Measurements from ENCODE around the gene ADORA2A. TPM values are rescaled to one million over a fixed set of nuclear protein-coding genes. Genes with fewer than 3 reads are reported as not detected.

Gene ADORA2A
- total and polyA plus RNA-seq, 11 donors, result 1.5 to 12.1 (median 4.5) TPM

DNA sequence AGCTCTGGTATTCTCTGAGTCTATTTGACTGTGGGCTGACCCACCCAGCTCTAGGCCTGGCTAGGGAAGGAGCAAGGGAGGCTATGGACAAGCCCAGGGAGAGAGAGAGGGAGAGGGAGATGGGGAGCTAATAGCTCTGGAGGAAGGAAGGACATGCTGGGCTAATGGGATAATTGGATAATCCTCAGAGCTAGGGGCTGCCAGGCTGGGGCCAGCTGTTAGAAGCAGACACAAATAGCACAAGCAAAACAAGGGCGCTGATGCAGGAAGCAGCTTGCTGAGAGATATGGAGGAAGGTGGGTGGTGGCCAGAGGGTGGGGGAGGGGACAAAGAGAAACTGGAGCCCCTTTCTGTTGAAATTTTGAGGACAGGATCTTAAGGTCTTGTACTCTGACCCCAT is 23.2 kb downstream of the ADORA2A start:
- peak in 2 of 5 donors; percentile 52 to 67 for DNase-seq
- H3K4me3 ChIP-seq, result no peak overlapping the region
- intact Hi-C loops (cut with DNase I), result no loop called here
- no peaks in the 10 kb centered on the region for H3K27me3 ChIP-seq
- H3K27ac ChIP-seq, result peak overlapping the region in 8 of 12 donors; percentile 2 to 62 (median 33)
- ATAC-seq, result peak; percentile 25 to 79 (median 72)
- no peak for TF ChIP-seq POLR2A (IDR thresholded peaks at IDR 0.05)
- TF ChIP-seq, protein P1, sequence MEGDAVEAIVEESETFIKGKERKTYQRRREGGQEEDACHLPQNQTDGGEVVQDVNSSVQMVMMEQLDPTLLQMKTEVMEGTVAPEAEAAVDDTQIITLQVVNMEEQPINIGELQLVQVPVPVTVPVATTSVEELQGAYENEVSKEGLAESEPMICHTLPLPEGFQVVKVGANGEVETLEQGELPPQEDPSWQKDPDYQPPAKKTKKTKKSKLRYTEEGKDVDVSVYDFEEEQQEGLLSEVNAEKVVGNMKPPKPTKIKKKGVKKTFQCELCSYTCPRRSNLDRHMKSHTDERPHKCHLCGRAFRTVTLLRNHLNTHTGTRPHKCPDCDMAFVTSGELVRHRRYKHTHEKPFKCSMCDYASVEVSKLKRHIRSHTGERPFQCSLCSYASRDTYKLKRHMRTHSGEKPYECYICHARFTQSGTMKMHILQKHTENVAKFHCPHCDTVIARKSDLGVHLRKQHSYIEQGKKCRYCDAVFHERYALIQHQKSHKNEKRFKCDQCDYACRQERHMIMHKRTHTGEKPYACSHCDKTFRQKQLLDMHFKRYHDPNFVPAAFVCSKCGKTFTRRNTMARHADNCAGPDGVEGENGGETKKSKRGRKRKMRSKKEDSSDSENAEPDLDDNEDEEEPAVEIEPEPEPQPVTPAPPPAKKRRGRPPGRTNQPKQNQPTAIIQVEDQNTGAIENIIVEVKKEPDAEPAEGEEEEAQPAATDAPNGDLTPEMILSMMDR (IDR thresholded peaks at IDR 0.05), result no peak
- peaks cover 0 to 11% (median 0%) of the 10 kb centered on the region in 12 donors for H3K9me3 ChIP-seq
- WGBS, 4 donors, result 12 to 34% (median 26%) methylated on average over 1 of the region's 1 CpG
- peaks cover 1 to 37% (median 21%) of the 10 kb centered on the region in 12 donors for H3K4me1 ChIP-seq
- no peaks in the 10 kb centered on the region for H3K36me3 ChIP-seq

GRCh38 chr22:24451162-24451561 is 23.8 kb downstream of the ADORA2A start:
- H3K27ac ChIP-seq, result peak overlapping the region in 5 of 12 donors; percentile 3 to 62 (median 42)
- H3K4me1 ChIP-seq, result peaks cover 3 to 41% (median 27%) of the 10 kb centered on the region in 12 donors
- TF ChIP-seq POLR2A (IDR thresholded peaks at IDR 0.05), result no peak
- TF ChIP-seq, protein P1 (IDR thresholded peaks at IDR 0.05), result no peak
- no peak for DNase-seq
- no peak overlapping the region for H3K4me3 ChIP-seq
- ATAC-seq, result no peak
- H3K9me3 ChIP-seq, result peaks cover 0 to 11% (median 0%) of the 10 kb centered on the region in 12 donors
- intact Hi-C loops (cut with DNase I), result no loop called here
- no peaks in the 10 kb centered on the region for H3K36me3 ChIP-seq
- H3K27me3 ChIP-seq, result no peaks in the 10 kb centered on the region

DNA sequence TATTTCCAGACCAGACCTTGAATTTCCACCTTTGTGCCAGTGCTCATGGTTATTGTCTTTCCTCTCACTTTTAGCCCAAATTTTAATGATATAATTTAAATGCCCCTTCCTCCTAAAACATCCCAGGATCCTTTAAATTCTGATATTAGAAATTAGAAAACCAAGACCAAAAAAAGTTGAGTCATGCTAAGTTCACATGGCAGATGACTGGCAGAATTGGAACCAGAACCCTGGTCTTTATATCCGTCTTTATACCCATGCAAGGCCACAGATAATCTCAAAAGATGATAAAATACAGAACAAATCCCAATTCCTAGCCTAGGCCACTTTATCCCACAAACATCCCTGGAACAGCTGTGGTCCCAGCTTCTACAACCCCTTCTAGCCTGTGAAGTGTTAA is 26.5 kb downstream of the ADORA2A start:
- ATAC-seq (no peak), DNase-seq (no peak)
- Histone ChIP-seq H3K27ac (no peak overlapping the region), H3K9me3 (peaks cover 0 to 11% (median 0%) of the 10 kb centered on the region in 12 donors), H3K27me3 (no peaks in the 10 kb centered on the region), H3K4me3 (no peak overlapping the region), H3K36me3 (no peaks in the 10 kb centered on the region), H3K4me1 (peaks cover 3 to 46% (median 35%) of the 10 kb centered on the region in 12 donors)
- TF ChIP-seq POLR2A (IDR thresholded peaks at IDR 0.05), result no peak
- TF ChIP-seq, protein P1 (IDR thresholded peaks at IDR 0.05), result no peak
- 86 to 97% (median 90%) methylated on average over 1 of the region's 1 CpG for WGBS, 4 donors
- intact Hi-C loops (cut with DNase I), result no loop called here

DNA sequence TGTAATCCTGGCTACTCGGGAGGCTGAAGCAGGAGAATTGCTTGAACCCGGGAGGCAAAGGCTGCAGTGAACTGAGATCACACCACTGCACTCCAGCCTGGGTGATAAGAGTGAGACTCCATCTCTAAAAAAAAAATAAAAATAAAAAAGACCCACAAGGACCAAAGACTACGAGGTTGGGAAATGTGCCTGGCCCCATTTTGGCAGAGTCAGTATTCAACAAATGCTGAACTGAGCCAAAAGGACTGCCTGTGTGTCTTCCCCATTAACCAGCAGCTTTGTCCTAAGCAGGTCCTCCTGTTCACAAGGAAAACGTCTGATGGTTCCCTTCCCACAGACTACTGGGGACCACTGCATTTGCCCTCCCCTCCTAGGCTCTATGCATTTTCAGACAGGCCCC is 27.6 kb downstream of the ADORA2A start:
- Histone ChIP-seq H3K9me3 (peaks cover 0 to 11% (median 0%) of the 10 kb centered on the region in 12 donors), H3K4me3 (no peak overlapping the region), H3K4me1 (peaks cover 3 to 52% (median 37%) of the 10 kb centered on the region in 12 donors), H3K27me3 (no peaks in the 10 kb centered on the region), H3K36me3 (no peaks in the 10 kb centered on the region), H3K27ac (peak overlapping the region in 6 of 12 donors; percentile 3 to 55 (median 12))
- TF ChIP-seq, protein P1 (IDR thresholded peaks at IDR 0.05), result no peak
- no peak for TF ChIP-seq POLR2A (IDR thresholded peaks at IDR 0.05)
- no peak for ATAC-seq
- WGBS, 4 donors, result 63 to 67% (median 66%) methylated on average over 4 of the region's 4 CpGs
- intact Hi-C loops (cut with DNase I), result no loop called here
- no peak for DNase-seq

All from heart left ventricle (tissue), 16 donors.